Heart right ventricle (tissue), 16 donors: Measurements from ENCODE around the gene APOL1. TPM values are rescaled to one million over a fixed set of nuclear protein-coding genes. Genes with fewer than 3 reads are reported as not detected.
"Not testable (repeated sequence)": the region's sequence is repeated elsewhere in the genome, so short reads cannot be mapped to it uniquely, and the experiment has no call there.

ENCODE experiments used
- ATAC-seq, 8 donors: fragments of 200-7000 bp; cut with Tn5 transposase; one replicate each; pipeline ENCODE4 v1.9.1; 2020; ENCODE audit warnings: mild to moderate bottlenecking in 8 of 8, moderate library complexity in 8 of 8, moderate number of reproducible peaks in 1 of 8
- DNase-seq, 2 donors: peaks; one replicate each; pipeline ENCODE4 v3.0.0-alpha.2; 2020
- H3K27ac ChIP-seq, 10 donors: fragments of 200-600 bp; sonication (generic) in 2 of 10; one replicate each; pipeline versions ENCODE4 v1.5.0 to v1.8.0; 2020 to 2022; ENCODE audit warnings: mild to moderate bottlenecking in 3 of 10
- H3K27me3 ChIP-seq, 7 donors: fragments of 200-600 bp; one replicate each; pipeline ENCODE4 v1.8.0; 2021 to 2022; ENCODE audit warnings: mild to moderate bottlenecking in 2 of 7
- H3K36me3 ChIP-seq, 9 donors: fragments of 200-600 bp; sonication (generic) in 1 of 9; one replicate each; pipeline versions ENCODE4 v1.5.0 to v1.8.0; 2020 to 2022; ENCODE audit warnings: mild to moderate bottlenecking in 2 of 9
- H3K4me1 ChIP-seq, 9 donors: fragments of 200-600 bp; sonication (generic) in 1 of 9; one replicate each; pipeline versions ENCODE4 v1.5.0 to v1.8.0; 2020 to 2022; ENCODE audit warnings: mild to moderate bottlenecking in 4 of 9
- H3K4me3 ChIP-seq, 10 donors: fragments of 200-600 bp; sonication (generic) in 2 of 10; one replicate each; pipeline versions ENCODE4 v1.5.0 to v1.8.0; 2020 to 2022; ENCODE audit warnings: mild to moderate bottlenecking in 7 of 10, moderate library complexity in 2 of 10
- H3K9me3 ChIP-seq, 11 donors: fragments of 200-600 bp in 10 of 11; sonication (generic) in 2 of 11; one replicate each; pipeline versions ENCODE4 v1.5.0 to v1.8.0; 2013 to 2022; ENCODE audit warnings: mild to moderate bottlenecking in 2 of 11, control low read depth in 1 of 11, moderate library complexity in 1 of 11
- CTCF ChIP-seq, 9 donors: fragments of 200-600 bp; sonication (generic) in 2 of 9; IDR thresholded peaks; one replicate each; pipeline versions ENCODE4 v1.5.0 to v1.8.0; 2021 to 2022; ENCODE audit warnings: antibody characterized with exemption in 9 of 9, mild to moderate bottlenecking in 5 of 9, moderate library complexity in 1 of 9
- WGBS, 2 donors: extraction: QIAGEN DNeasy Blood & Tissue Kit; methylation state at CpG; one replicate each; pipeline ENCODE4 v1.1.7; 2013; ENCODE audit warnings: inconsistent platforms in 1 of 2; 5-methylcytosine and 5-hydroxymethylcytosine counted together
- intact Hi-C, 10 donors: fragments of 100-400 bp; cut with DNase I; formaldehyde crosslinking; loops; one replicate each; pipeline versions ENCODE4 v1.11.1 to v1.14.2; 2022
- polyA plus RNA-seq, 2 donors: library from polyadenylated mRNA; stranded (reverse); fragments of 200-250 nt; gene quantifications; one replicate each; pipeline ENCODE4 v1.2.3, GENCODE V29; 2013
- total RNA-seq, 10 donors: library from RNA; stranded (reverse); fragmentation: NEBNext Ultra II Directional in 3 of 10; extraction: Animal tissue kit (Norgen Biotek cat#: 25700) in 3 of 10; gene quantifications; one replicate each; pipeline versions ENCODE4 v1.2.1 to v1.2.4, GENCODE V29; 2021 to 2023
- donor health status: Arrhythmogenic right ventricular cardiomyopathy.
- donor health status: ischemic (EF 13 %, LVEDD 7.1; RV severe dilation, severe dysfunction).
- donor health status: healthy with polysubstance abuse.
- donor health status: DM: no; HTN: yes; CAD: no.
- donor health status: DM: no; HTN: no; CAD: no.
- donor health status: ischemic (EF 25% LVEDD 6.9; RV normal size, moderate dysfunction).
- donor health status: ischemic (EF 25% LVEDD 5.7; RV mildly dilated, moderate dysfunction).
- donor health status: healthy.
- donor health status: DM: yes; HTN: yes; CAD: no.
- donor health status: Ischemic cardiomyopathy.
- donor health status: ischemic (EF 35%, LVEDD 5.7; RV mildly dilated, moderate dysfunction).
- donor health status: nonischemic (EF 11% LVEDD 7.7; RV severe dilation, severe dysfunction).
- donor health status: DM: yes; HTN: yes; CAD: no.
- donor health status: PGD.
- donor health status: ischemic (EF 29% LVEDD 5.4; RV normal size, mild dysfunction).
- donor health status: nonischemic (EF 23%, LVEDD 6.1; RV moderate dilation, normal function).

Gene APOL1
- total and polyA plus RNA-seq, 12 donors, result 9.8 to 121 (median 17.5) TPM

- no peak for ATAC-seq
Measured at GRCh38 chr22:36227396-36227795, 25.5 kb upstream of the APOL1 start.

GRCh38 chr22:36227806-36228205 is 25.1 kb upstream of the APOL1 start:
- no peaks in the 10 kb centered on the region for H3K27me3 ChIP-seq
- WGBS, 2 donors, result 90 to 94% methylated on average over 8 of the region's 8 CpGs
- no peaks in the 10 kb centered on the region for H3K9me3 ChIP-seq
- no peak overlapping the region for H3K27ac ChIP-seq
- no peak for ATAC-seq
- no peak overlapping the region for H3K4me3 ChIP-seq
- intact Hi-C loops, result loop anchor here in 1 of 10 donors (10.0 kb wide), 1 partner anchor 83 kb away; no protein-coding TSS in a partner anchor
- peaks cover 0 to 76% (median 43%) of the 10 kb centered on the region in 9 donors for H3K36me3 ChIP-seq
- TF ChIP-seq CTCF (IDR thresholded peaks at IDR 0.05), result no peak
- DNase-seq, result no peak
- H3K4me1 ChIP-seq, result peaks cover 0 to 12% (median 9%) of the 10 kb centered on the region in 9 donors

More at GRCh38 chr22:36227396-36227795, 25.5 kb upstream of the APOL1 start:
- H3K4me1 ChIP-seq, result peaks cover 0 to 12% (median 9%) of the 10 kb centered on the region in 9 donors
- no peak overlapping the region for H3K4me3 ChIP-seq
- TF ChIP-seq CTCF (IDR thresholded peaks at IDR 0.05), result no peak
- no peak for DNase-seq
- intact Hi-C loops, result loop anchor here in 1 of 10 donors (10.0 kb wide), 1 partner anchor 83 kb away; no protein-coding TSS in a partner anchor
- no peaks in the 10 kb centered on the region for H3K27me3 ChIP-seq
- no peaks in the 10 kb centered on the region for H3K9me3 ChIP-seq
- WGBS, 2 donors, result 91 to 93% methylated on average over 9 of the region's 9 CpGs
- no peak overlapping the region for H3K27ac ChIP-seq
- peaks cover 0 to 71% (median 40%) of the 10 kb centered on the region in 9 donors for H3K36me3 ChIP-seq

GRCh38 chr22:36228369-36228768 is 24.6 kb upstream of the APOL1 start:
- WGBS, 2 donors, result 59 to 74% methylated on average over 1 of the region's 1 CpG
- H3K27me3 ChIP-seq, H3K4me3 ChIP-seq, DNase-seq, H3K9me3 ChIP-seq, H3K27ac ChIP-seq, ATAC-seq: not testable (repeated sequence)
- Histone ChIP-seq H3K4me1 (peaks cover 0 to 10% (median 4%) of the 10 kb centered on the region in 9 donors), H3K36me3 (peaks cover 0 to 81% (median 48%) of the 10 kb centered on the region in 9 donors)
- intact Hi-C loops, result loop anchor here in 1 of 10 donors (10.0 kb wide), 1 partner anchor 84 kb away; no protein-coding TSS in a partner anchor

GRCh38 chr22:36228944-36229343 is 24.0 kb upstream of the APOL1 start:
- H3K4me3 ChIP-seq, result no peak overlapping the region
- TF ChIP-seq CTCF (IDR thresholded peaks at IDR 0.05), result no peak
- H3K4me1 ChIP-seq, result peaks cover 0 to 7% (median 0%) of the 10 kb centered on the region in 9 donors
- no peaks in the 10 kb centered on the region for H3K27me3 ChIP-seq
- H3K27ac ChIP-seq, result no peak overlapping the region
- WGBS, 2 donors, result 86 to 90% methylated on average over 7 of the region's 7 CpGs
- H3K9me3 ChIP-seq, result no peaks in the 10 kb centered on the region
- DNase-seq, result no peak
- intact Hi-C loops, result loop anchor here in 1 of 10 donors (10.0 kb wide), 1 partner anchor 84 kb away; no protein-coding TSS in a partner anchor
- no peak for ATAC-seq
- peaks cover 0 to 87% (median 50%) of the 10 kb centered on the region in 9 donors for H3K36me3 ChIP-seq

- H3K36me3 ChIP-seq, result peaks cover 0 to 94% (median 50%) of the 10 kb centered on the region in 9 donors
- H3K4me1 ChIP-seq, result peaks cover 0 to 14% (median 6%) of the 10 kb centered on the region in 9 donors
Measured at GRCh38 chr22:36229649-36230048, 23.3 kb upstream of the APOL1 start.

GRCh38 chr22:36231051-36231450 is 21.9 kb upstream of the APOL1 start:
- H3K4me3 ChIP-seq, H3K27ac ChIP-seq, ATAC-seq, H3K9me3 ChIP-seq, DNase-seq, H3K27me3 ChIP-seq, intact Hi-C loops: not testable (repeated sequence)
- H3K36me3 ChIP-seq, result peaks cover 0 to 98% (median 57%) of the 10 kb centered on the region in 9 donors
- 73 to 85% methylated on average over 5 of the region's 5 CpGs for WGBS, 2 donors
- H3K4me1 ChIP-seq, result peaks cover 2 to 27% (median 17%) of the 10 kb centered on the region in 9 donors

More at GRCh38 chr22:36229649-36230048, 23.3 kb upstream of the APOL1 start:
- H3K9me3 ChIP-seq, H3K27ac ChIP-seq, H3K4me3 ChIP-seq, ATAC-seq, DNase-seq, H3K27me3 ChIP-seq: not testable (repeated sequence)
- intact Hi-C loops, result loop anchor here in 1 of 10 donors (10.0 kb wide), 1 partner anchor 85 kb away; no protein-coding TSS in a partner anchor
- 89 to 92% methylated on average over 3 of the region's 3 CpGs for WGBS, 2 donors
